Activated CD8-positive, alpha-beta T cell treated with anti-CD3 and anti-CD28 coated beads for 36 hours (primary cell): Measurements from ENCODE around the gene IL10. TPM values are rescaled to one million over a fixed set of nuclear protein-coding genes. Genes with fewer than 3 reads are reported as not detected.

Experiments
- ATAC-seq: fragments of 200-7000 bp; cut with Tn5 transposase; one replicate; pipeline ENCODE4 v1.10.0; 2021; ENCODE audit warnings: mild to moderate bottlenecking, moderate library complexity
- CTCF ChIA-PET: fragments of 350-600 bp; sonication (Branson Sonifier 250); formaldehyde crosslinking; loops from one replicate; lab custom pipeline; 2021; ENCODE audit warnings: antibody characterized with exemption; lab: Charles Lee
- POLR2A ChIA-PET: fragments of 350-600 bp; sonication (Branson Sonifier 250); formaldehyde crosslinking; loops from one replicate; lab custom pipeline; 2021; ENCODE audit warnings: antibody characterized with exemption; lab: Charles Lee
- DNase-seq: peaks from one replicate; pipeline ENCODE4 v3.0.0-alpha.2; 2020
- H3K27ac Mint-ChIP-seq: one replicate; pipeline ENCODE4 v1.8.0; 2021; ENCODE audit warnings: mild to moderate bottlenecking, mixed read lengths
- H3K27me3 Mint-ChIP-seq: one replicate; pipeline ENCODE4 v1.8.0; 2021; ENCODE audit warnings: mixed read lengths
- H3K36me3 Mint-ChIP-seq: one replicate; pipeline ENCODE4 v1.8.0; 2021; ENCODE audit warnings: low read depth, mixed read lengths
- H3K4me1 Mint-ChIP-seq: one replicate; pipeline ENCODE4 v1.8.0; 2021; ENCODE audit warnings: low read depth, mixed read lengths
- H3K4me3 Mint-ChIP-seq: one replicate; pipeline ENCODE4 v1.8.0; 2021; ENCODE audit warnings: mild to moderate bottlenecking, moderate library complexity, mixed read lengths
- H3K9me3 Mint-ChIP-seq: one replicate; pipeline ENCODE4 v1.8.0; 2021; ENCODE audit warnings: mixed read lengths
- intact Hi-C: fragments of 100-400 bp; cut with micrococcal nuclease; formaldehyde crosslinking; loops from one replicate; pipeline ENCODE4 v1.10.0; 2022
- total RNA-seq, 2 experiments: library from RNA; stranded (reverse); gene quantifications; one replicate each; pipeline ENCODE4 v1.2.3, GENCODE V29; 2021
- TF ChIP-seq, protein P1 (sequence below): fragments of 200-600 bp; IDR thresholded peaks from one replicate; pipeline ENCODE4 v1.8.0; 2022; ENCODE audit warnings: antibody characterized with exemption, mild to moderate bottlenecking

IL10 gene
- total RNA-seq, 2 experiments from 2014 or later, result 0.32 TPM; not detected in 1

DNA sequence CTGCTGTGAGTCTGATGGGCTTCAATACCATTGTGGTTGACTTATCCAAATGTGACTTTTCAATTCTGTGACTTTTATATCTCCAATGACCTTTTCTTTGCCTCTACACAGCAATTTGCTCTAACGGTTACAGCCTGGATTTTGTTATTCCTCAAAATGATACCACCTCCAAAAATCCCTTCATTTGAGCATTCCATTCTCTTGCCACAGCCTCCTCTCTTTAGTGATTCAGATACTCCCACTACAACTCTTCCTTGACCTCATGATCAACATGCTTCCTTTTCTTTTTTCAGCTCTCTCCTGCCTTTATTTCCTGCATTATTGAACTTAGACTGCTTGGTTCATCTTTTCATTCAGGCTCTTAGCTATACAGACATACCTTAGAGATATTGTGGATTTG, 18.3 kb downstream of the IL10 start:
- TF ChIP-seq, protein P1, sequence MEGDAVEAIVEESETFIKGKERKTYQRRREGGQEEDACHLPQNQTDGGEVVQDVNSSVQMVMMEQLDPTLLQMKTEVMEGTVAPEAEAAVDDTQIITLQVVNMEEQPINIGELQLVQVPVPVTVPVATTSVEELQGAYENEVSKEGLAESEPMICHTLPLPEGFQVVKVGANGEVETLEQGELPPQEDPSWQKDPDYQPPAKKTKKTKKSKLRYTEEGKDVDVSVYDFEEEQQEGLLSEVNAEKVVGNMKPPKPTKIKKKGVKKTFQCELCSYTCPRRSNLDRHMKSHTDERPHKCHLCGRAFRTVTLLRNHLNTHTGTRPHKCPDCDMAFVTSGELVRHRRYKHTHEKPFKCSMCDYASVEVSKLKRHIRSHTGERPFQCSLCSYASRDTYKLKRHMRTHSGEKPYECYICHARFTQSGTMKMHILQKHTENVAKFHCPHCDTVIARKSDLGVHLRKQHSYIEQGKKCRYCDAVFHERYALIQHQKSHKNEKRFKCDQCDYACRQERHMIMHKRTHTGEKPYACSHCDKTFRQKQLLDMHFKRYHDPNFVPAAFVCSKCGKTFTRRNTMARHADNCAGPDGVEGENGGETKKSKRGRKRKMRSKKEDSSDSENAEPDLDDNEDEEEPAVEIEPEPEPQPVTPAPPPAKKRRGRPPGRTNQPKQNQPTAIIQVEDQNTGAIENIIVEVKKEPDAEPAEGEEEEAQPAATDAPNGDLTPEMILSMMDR, result no peak
- no peak for ATAC-seq
- Mint-ChIP-seq H3K27me3 (no peaks in the 10 kb centered on the region), H3K36me3 (no peaks in the 10 kb centered on the region), H3K4me3 (no peak overlapping the region), H3K4me1 (peaks cover 26% of the 10 kb centered on the region), H3K27ac (no peak overlapping the region), H3K9me3 (no peaks in the 10 kb centered on the region)
- intact Hi-C loops, result no loop called here
- ChIA-PET POLR2A (no interaction called here), CTCF (interaction anchor here (0.7 kb wide), 1 partner anchor 162 kb away, joined by 3 read pairs; no protein-coding TSS in a partner anchor)
- no peak for DNase-seq

DNA sequence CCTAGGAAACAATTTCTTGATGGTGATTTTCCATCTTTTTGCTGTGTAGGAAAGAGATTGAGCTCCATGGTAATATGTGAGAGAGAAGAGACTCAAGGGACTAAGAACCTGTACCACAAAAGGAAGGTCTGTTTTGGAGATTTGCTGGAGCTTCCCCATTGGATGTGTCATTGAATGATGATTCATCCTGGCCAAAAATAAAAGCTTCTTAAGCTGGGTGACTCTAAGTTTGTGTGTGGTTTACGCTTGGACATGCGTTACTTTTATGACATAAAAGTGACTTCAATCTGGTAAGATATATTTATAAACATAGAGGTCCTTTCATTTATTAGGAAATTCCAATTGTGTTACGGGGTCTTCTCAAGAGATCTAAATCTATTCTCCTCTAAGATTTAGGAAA, 19.2 kb downstream of the IL10 start:
- ChIA-PET CTCF (interaction anchor here (0.7 to 1.3 kb wide), 4 partner anchors 18 to 56 kb away, joined by 3 read pairs; no protein-coding TSS in a partner anchor), POLR2A (interaction anchor here (0.7 kb wide), 1 partner anchor 156 kb away, joined by 3 read pairs; no protein-coding TSS in a partner anchor)
- Mint-ChIP-seq H3K9me3 (no peaks in the 10 kb centered on the region), H3K36me3 (no peaks in the 10 kb centered on the region), H3K27me3 (no peaks in the 10 kb centered on the region), H3K4me1 (peaks cover 33% of the 10 kb centered on the region), H3K4me3 (no peak overlapping the region), H3K27ac (no peak overlapping the region)
- no peak for DNase-seq
- intact Hi-C loops, result no loop called here
- ATAC-seq, result no peak
- TF ChIP-seq, protein P1, result no peak

DNA sequence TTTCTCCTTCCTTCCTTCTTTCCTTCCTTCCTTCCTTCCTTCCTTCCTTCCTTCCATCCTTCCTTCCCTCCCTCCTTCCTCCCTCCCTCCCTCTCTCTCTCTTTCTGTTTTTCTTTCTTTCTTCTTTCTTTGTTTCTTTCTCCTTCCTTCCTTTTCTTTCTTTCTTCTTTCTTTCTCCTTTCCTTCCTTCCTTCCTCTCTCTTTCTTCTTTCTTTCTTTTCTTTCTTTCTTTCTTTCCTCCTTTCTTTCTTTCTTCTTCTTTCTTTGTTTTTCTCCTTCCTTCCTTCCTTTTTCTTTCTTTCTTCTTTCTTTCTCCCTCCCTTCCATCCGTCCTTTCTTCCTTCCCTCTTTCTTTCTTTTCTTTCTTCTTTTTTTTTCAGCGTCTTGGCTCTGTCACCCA, 19.8 kb downstream of the IL10 start:
- ChIA-PET POLR2A (no interaction called here), CTCF (interaction anchor here (1.0 to 1.3 kb wide), 3 partner anchors 17 to 32 kb away, joined by 3 read pairs; no protein-coding TSS in a partner anchor)
- peaks cover 37% of the 10 kb centered on the region for H3K4me1 Mint-ChIP-seq
- intact Hi-C loops, result no loop called here
- no peak overlapping the region for H3K27ac Mint-ChIP-seq
- H3K36me3 Mint-ChIP-seq, result no peaks in the 10 kb centered on the region
- no peak overlapping the region for H3K4me3 Mint-ChIP-seq
- H3K27me3 Mint-ChIP-seq, result no peaks in the 10 kb centered on the region
- no peaks in the 10 kb centered on the region for H3K9me3 Mint-ChIP-seq
- ATAC-seq, result no peak
- DNase-seq, result no peak
- TF ChIP-seq, protein P1, result no peak

DNA sequence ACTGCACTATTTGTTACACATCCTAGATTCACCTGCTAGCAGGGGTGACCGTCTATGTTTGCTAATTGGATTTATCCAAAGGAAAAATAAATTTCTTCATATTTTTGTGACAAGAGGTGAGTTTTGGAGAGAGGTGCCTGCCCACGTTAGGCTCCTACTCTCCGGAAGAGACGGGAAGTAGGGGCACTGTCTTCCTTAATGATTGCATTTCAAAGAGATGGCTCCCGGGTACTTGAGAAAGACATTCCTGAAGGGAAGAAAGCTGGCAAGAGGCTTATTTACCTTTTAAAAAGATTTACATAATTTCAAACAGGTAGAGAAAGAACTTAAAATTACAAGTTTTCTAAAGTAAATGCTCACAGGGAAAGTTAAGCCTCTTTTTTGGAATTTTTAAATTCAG, 20.4 kb downstream of the IL10 start:
- no peak for ATAC-seq
- ChIA-PET POLR2A (interaction anchor here (0.6 kb wide), 1 partner anchor 99 kb away, joined by 3 read pairs; no protein-coding TSS in a partner anchor), CTCF (no interaction called here)
- H3K27ac Mint-ChIP-seq, result no peak overlapping the region
- no peaks in the 10 kb centered on the region for H3K9me3 Mint-ChIP-seq
- TF ChIP-seq, protein P1, result no peak
- no peaks in the 10 kb centered on the region for H3K36me3 Mint-ChIP-seq
- no peak overlapping the region for H3K4me3 Mint-ChIP-seq
- intact Hi-C loops, result no loop called here
- H3K4me1 Mint-ChIP-seq, result peaks cover 36% of the 10 kb centered on the region
- DNase-seq, result no peak
- no peaks in the 10 kb centered on the region for H3K27me3 Mint-ChIP-seq

DNA sequence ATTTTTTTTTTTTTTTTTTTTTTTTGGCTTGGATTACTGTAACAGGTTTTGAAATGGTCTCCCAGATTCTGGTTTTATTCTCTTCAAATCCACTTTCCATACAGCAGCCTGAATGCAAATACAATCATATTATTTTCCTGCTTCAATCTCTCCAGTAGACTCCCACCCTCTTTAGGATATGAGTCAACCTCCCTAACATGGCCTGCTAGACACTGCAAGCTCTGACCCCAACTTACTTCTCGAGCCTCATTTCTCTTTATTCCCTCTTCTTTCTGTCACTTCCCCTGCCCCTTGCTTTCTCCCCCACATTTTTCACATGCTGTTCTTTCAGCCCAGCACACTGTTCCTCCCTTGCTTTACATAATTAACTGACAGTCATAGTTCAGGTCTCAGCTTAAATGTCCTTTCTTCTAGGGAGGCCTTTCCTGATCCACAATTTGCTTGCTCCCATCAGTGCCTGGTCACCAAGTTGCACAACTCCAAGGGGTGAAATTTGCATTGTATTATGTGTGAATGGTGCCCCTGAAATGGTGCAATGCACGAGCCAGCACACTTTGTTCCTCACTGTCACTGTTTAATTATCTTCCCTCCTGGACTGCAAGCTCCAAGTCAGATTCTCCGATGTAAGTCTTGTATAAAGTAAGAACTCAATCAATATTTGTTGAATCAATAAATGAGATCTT, 23.8 kb downstream of the IL10 start:
- ATAC-seq (peak; percentile 38), DNase-seq (no peak)
- intact Hi-C loops, result no loop called here
- CTCF ChIA-PET, result interaction anchor here (0.6 to 2.4 kb wide), 11 partner anchors 8 to 163 kb away, joined by 3 to 8 read pairs (median 3); partner anchors contain the start of genes IL19 and IL20
- Mint-ChIP-seq H3K4me1 (peaks cover 24% of the 10 kb centered on the region), H3K4me3 (no peak overlapping the region), H3K9me3 (no peaks in the 10 kb centered on the region), H3K36me3 (no peaks in the 10 kb centered on the region), H3K27ac (no peak overlapping the region), H3K27me3 (no peaks in the 10 kb centered on the region)
- POLR2A ChIA-PET, result interaction anchor here (0.8 to 2.3 kb wide), 6 partner anchors 9 to 69 kb away, joined by 3 to 8 read pairs (median 4); no protein-coding TSS in a partner anchor
- TF ChIP-seq, protein P1, result no peak
